HUES6 (cell line): ENCODE results near the gene KANSL1.

Experiments used
- H3K27ac ChIP-seq: 2 replicates; pipeline ENCODE4 v1.7.0; 2013; ENCODE audit warnings: low read depth, mild to moderate bottlenecking, low read length, inconsistent platforms
- H3K27me3 ChIP-seq: 2 replicates; pipeline ENCODE4 v1.6.1; 2013; ENCODE audit warnings: low read length; ENCODE audit not compliant: control insufficient read depth, insufficient read depth
- H3K36me3 ChIP-seq: 2 replicates; pipeline ENCODE4 v1.6.1; 2013; ENCODE audit warnings: low read length; ENCODE audit not compliant: control insufficient read depth, insufficient read depth
- H3K4me1 ChIP-seq: 2 replicates; pipeline ENCODE4 v1.6.1; 2013; ENCODE audit warnings: low read length; ENCODE audit not compliant: control insufficient read depth, insufficient read depth
- H3K4me3 ChIP-seq: 2 replicates; pipeline ENCODE4 v1.5.1; 2013; ENCODE audit warnings: low read depth, low read length
- H3K9ac ChIP-seq: one replicate; pipeline ENCODE4 v1.6.1; 2013; ENCODE audit warnings: mild to moderate bottlenecking, low read length
- H3K9me3 ChIP-seq: 2 replicates; pipeline ENCODE4 v1.6.1; 2013; ENCODE audit warnings: low read depth, low read length; ENCODE audit not compliant: control insufficient read depth, insufficient read depth

The KANSL1 gene

DNA sequence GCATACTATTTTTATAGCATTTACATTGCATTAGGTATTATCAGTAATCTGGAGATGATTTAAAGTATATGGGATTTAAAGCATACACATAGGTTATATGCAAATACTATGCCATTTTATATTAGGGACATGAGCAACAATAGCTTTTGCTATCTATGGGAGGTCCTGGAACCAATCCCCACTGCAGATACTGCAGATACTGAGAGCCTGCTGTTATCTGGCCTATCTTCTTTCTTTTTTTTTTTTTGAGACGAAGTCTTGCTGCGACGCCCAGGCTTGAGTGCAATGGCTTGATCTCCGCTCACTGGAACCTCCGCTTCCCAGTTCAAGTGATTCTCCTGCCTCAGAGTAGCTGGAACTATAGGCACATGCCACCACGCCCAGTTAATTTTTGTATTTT, 156.7 kb downstream of the KANSL1 start:
- Histone ChIP-seq H3K9me3 (no peaks in the 10 kb centered on the region), H3K4me1 (no peaks in the 10 kb centered on the region), H3K27ac (no peak overlapping the region), H3K4me3 (no peak overlapping the region), H3K9ac (no peak overlapping the region), H3K36me3 (peaks cover 99% of the 10 kb centered on the region), H3K27me3 (no peaks in the 10 kb centered on the region)

GRCh38 chr17:46035112-46035818, 158.0 kb downstream of the KANSL1 start:
- Histone ChIP-seq H3K9ac (no peak overlapping the region), H3K27ac (no peak overlapping the region), H3K27me3 (no peaks in the 10 kb centered on the region), H3K36me3 (peaks cover 99% of the 10 kb centered on the region), H3K9me3 (no peaks in the 10 kb centered on the region), H3K4me1 (no peaks in the 10 kb centered on the region), H3K4me3 (no peak overlapping the region)

GRCh38 chr17:46033392-46033791, 159.8 kb downstream of the KANSL1 start:
- Histone ChIP-seq H3K27me3 (no peaks in the 10 kb centered on the region), H3K9ac (no peak overlapping the region), H3K27ac (no peak overlapping the region), H3K4me3 (no peak overlapping the region), H3K9me3 (no peaks in the 10 kb centered on the region), H3K4me1 (0 out of 2 replicates have a peak, but pooled peaks cover 5% of the 10 kb centered on the region), H3K36me3 (peaks cover 88% of the 10 kb centered on the region)

GRCh38 chr17:46032909-46033308, 160.3 kb downstream of the KANSL1 start:
- H3K4me3 ChIP-seq = no peak overlapping the region
- H3K9ac ChIP-seq = no peak overlapping the region
- H3K36me3 ChIP-seq = peaks cover 88% of the 10 kb centered on the region
- peaks cover 9% of the 10 kb centered on the region for H3K4me1 ChIP-seq
- H3K9me3 ChIP-seq = no peaks in the 10 kb centered on the region
- no peak overlapping the region for H3K27ac ChIP-seq
- no peaks in the 10 kb centered on the region for H3K27me3 ChIP-seq

DNA sequence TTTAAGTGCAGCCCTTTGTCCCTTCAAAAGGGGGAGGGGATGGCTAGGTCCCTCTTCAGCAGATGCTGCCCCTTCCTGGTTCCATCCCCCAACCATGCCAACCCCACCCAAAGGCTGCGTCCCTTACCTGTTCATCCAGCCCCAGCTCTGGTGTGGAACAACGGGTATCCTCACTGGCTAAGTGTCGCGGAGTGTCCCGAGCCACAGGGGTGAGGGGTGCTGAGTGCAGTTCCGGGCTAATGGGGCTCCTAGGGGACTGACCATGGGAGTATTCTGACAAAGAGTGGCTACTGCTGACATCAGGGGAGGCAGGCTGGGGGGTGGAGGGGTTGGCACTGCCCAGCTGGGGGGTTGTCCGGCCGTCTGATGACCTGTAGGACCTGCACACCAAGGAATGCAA, 161.3 kb downstream of the KANSL1 start:
- peaks cover 19% of the 10 kb centered on the region for H3K4me1 ChIP-seq
- no peak overlapping the region for H3K27ac ChIP-seq
- H3K9me3 ChIP-seq = no peaks in the 10 kb centered on the region
- no peak overlapping the region for H3K9ac ChIP-seq
- H3K27me3 ChIP-seq = no peaks in the 10 kb centered on the region
- H3K36me3 ChIP-seq = peaks cover 81% of the 10 kb centered on the region
- no peak overlapping the region for H3K4me3 ChIP-seq

GRCh38 chr17:46031440-46031839, 161.8 kb downstream of the KANSL1 start:
- H3K9ac ChIP-seq = no peak overlapping the region
- H3K36me3 ChIP-seq = peaks cover 76% of the 10 kb centered on the region

GRCh38 chr17:46030752-46031151, 162.5 kb downstream of the KANSL1 start:
- Histone ChIP-seq H3K4me1 (peaks cover 25% of the 10 kb centered on the region), H3K9me3 (no peaks in the 10 kb centered on the region), H3K9ac (no peak overlapping the region), H3K27ac (no peak overlapping the region), H3K27me3 (no peaks in the 10 kb centered on the region), H3K4me3 (no peak overlapping the region), H3K36me3 (peaks cover 76% of the 10 kb centered on the region)

More at GRCh38 chr17:46031440-46031839, 161.8 kb downstream of the KANSL1 start:
- no peaks in the 10 kb centered on the region for H3K9me3 ChIP-seq
- H3K27ac ChIP-seq = no peak overlapping the region
- H3K4me1 ChIP-seq = peaks cover 24% of the 10 kb centered on the region
- H3K4me3 ChIP-seq = no peak overlapping the region
- H3K27me3 ChIP-seq = no peaks in the 10 kb centered on the region

GRCh38 chr17:46029627-46030026, 163.6 kb downstream of the KANSL1 start:
- H3K36me3 ChIP-seq = peaks cover 66% of the 10 kb centered on the region
- H3K9ac ChIP-seq = no peak overlapping the region
- H3K4me1 ChIP-seq = peaks cover 25% of the 10 kb centered on the region
- H3K27me3 ChIP-seq = no peaks in the 10 kb centered on the region
- no peaks in the 10 kb centered on the region for H3K9me3 ChIP-seq
- no peak overlapping the region for H3K27ac ChIP-seq
- H3K4me3 ChIP-seq = no peak overlapping the region

DNA sequence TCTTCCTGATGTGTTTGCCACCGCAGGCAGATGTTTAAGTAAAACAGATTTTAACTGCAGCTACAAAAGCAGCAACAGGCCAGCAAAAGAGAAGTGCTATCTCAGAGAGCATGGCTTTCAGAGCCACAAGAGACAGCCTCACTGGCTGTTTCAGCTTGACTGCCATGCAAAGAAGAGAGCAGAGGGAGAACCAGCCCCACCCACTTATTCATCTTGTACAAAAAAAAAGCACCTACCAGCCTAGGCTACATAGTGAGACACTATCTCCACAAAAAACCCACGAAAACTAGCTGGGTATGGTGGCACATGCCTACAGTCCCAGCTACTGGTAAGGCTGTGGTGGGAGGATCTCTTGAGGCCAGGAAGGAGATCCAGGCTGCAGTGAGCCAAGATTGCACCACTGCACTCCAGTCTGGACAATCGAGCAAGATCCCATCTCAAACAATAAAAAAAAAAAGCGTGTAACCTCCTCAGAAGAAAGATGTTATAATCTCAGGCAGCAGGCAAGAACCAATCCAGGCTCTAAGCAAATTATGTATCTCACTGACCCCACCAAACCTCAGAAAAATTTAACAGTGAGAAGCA, 164.2 kb downstream of the KANSL1 start:
- peaks cover 61% of the 10 kb centered on the region for H3K36me3 ChIP-seq
- H3K9ac ChIP-seq = no peak overlapping the region

DNA sequence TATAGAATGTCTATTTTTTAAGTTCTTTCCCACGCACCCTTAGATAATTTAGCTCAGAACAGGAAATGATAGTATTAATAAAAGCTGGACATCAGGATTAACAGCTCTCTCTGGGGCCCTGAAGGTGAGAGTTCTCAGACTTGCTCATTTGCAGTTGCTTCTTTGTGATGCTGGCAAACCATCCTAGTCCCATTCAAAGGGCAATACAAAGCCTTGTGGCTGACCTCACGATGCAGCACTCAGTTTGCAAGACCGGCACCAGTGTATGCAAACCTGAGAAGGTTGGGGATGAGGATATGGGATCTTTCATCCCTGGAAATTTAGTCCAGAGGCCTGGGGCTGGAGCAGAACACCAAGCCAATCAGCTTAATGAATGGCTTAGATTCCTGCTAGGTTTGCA, 164.9 kb downstream of the KANSL1 start:
- H3K27ac ChIP-seq = no peak overlapping the region
- no peak overlapping the region for H3K9ac ChIP-seq

More for the DNA sequence above, 164.2 kb downstream of the KANSL1 start:
- Histone ChIP-seq H3K27ac (no peak overlapping the region), H3K9me3 (no peaks in the 10 kb centered on the region), H3K4me1 (peaks cover 25% of the 10 kb centered on the region), H3K27me3 (no peaks in the 10 kb centered on the region), H3K4me3 (no peak overlapping the region)

GRCh38 chr17:46027976-46028325, 165.3 kb downstream of the KANSL1 start:
- Histone ChIP-seq H3K9ac (no peak overlapping the region), H3K9me3 (no peaks in the 10 kb centered on the region), H3K36me3 (peaks cover 51% of the 10 kb centered on the region), H3K27me3 (no peaks in the 10 kb centered on the region), H3K4me3 (no peak overlapping the region), H3K4me1 (peaks cover 25% of the 10 kb centered on the region), H3K27ac (no peak overlapping the region)

More for the DNA sequence above, 164.9 kb downstream of the KANSL1 start:
- H3K4me1 ChIP-seq = peaks cover 25% of the 10 kb centered on the region
- no peaks in the 10 kb centered on the region for H3K27me3 ChIP-seq
- H3K4me3 ChIP-seq = no peak overlapping the region
- no peaks in the 10 kb centered on the region for H3K9me3 ChIP-seq
- H3K36me3 ChIP-seq = peaks cover 54% of the 10 kb centered on the region
